ENCODE data around the gene THBS2. TPM values are rescaled to one million over a fixed set of nuclear protein-coding genes. Genes with fewer than 3 reads are reported as not detected.
A peak's percentile ranks its signal among the peaks of the same experiment; 100 is the strongest.
"Not testable (repeated sequence)": the region's sequence is repeated elsewhere in the genome, so short reads cannot be mapped to it uniquely, and the experiment has no call there.

Gene THBS2
- total and polyA plus RNA-seq, 2 donors (not counting 1 experiment from before 2014, with no cell fraction given) = 86.5 to 269 TPM

- Histone ChIP-seq H3K9ac (ENCODE audit: insufficient read depth, low read length) (no peak overlapping the region), H3K36me3 (ENCODE audit: control insufficient read depth, insufficient read depth, low read length) (peaks cover 11% of the 10 kb centered on the region), H3K27me3 (ENCODE audit: control insufficient read depth, insufficient read depth, low read length) (no peaks in the 10 kb centered on the region), H2AFZ (ENCODE audit: low read length) (no peak overlapping the region), H3K9me3 (ENCODE audit: control insufficient read depth, insufficient read depth, low read depth, low read length) (no peaks in the 10 kb centered on the region), H3K79me2 (ENCODE audit: control insufficient read depth, insufficient read depth, low read length) (no peaks in the 10 kb centered on the region), H3K4me3 (replicated peaks in 1 of 4; ENCODE audit: control extremely low read depth in 1 of 4, insufficient read depth in 1 of 4, low read depth in 3 of 4, low read length in 4 of 4) (no peak overlapping the region), H3K4me1 (ENCODE audit: control insufficient read depth, extremely low read depth, insufficient read depth, low read length) (peaks cover 14% of the 10 kb centered on the region), H3K27ac (ENCODE audit: insufficient read depth, low read length) (no peak overlapping the region), H3K4me2 (ENCODE audit: extremely low read depth, insufficient read depth, low read length) (no peak overlapping the region), H4K20me1 (ENCODE audit: control insufficient read depth, extremely low read depth, insufficient read depth, low read length) (no peaks in the 10 kb centered on the region)
- peak in 1 of 2 donors; percentile 83 for DNase-seq (ENCODE audit: low read depth in 2 of 2)
- no peak for TF ChIP-seq CTCF (conservative IDR thresholded peaks at IDR 0.05 in 1 of 2, IDR thresholded peaks at IDR 0.05 in 1 of 2; ENCODE audit: low read depth in 1 of 2, low read length in 2 of 2)
- TF ChIP-seq EZH2 (IDR thresholded peaks at IDR 0.05; ENCODE audit: low read length, missing control alignments) = no peak
These were observed 36.8 kb downstream of the THBS2 start for GRCh38 chr6:169216830-169217229.

GRCh38 chr6:169215201-169215681, 38.4 kb downstream of the THBS2 start:
- no peaks in the 10 kb centered on the region for H4K20me1 ChIP-seq (ENCODE audit: control insufficient read depth, extremely low read depth, insufficient read depth, low read length)
- peak overlapping the region; percentile 4 for H2AFZ ChIP-seq (ENCODE audit: low read length)
- H3K4me1 ChIP-seq (ENCODE audit: control insufficient read depth, extremely low read depth, insufficient read depth, low read length) = peaks cover 14% of the 10 kb centered on the region
- H3K27ac ChIP-seq (ENCODE audit: insufficient read depth, low read length) = peak overlapping the region; percentile 76
- TF ChIP-seq EZH2 (IDR thresholded peaks at IDR 0.05; ENCODE audit: low read length, missing control alignments) (no peak), CTCF (conservative IDR thresholded peaks at IDR 0.05 in 1 of 2, IDR thresholded peaks at IDR 0.05 in 1 of 2; ENCODE audit: low read depth in 1 of 2, low read length in 2 of 2) (no peak)
- peak overlapping the region; percentile 48 for H3K9ac ChIP-seq (ENCODE audit: insufficient read depth, low read length)
- peak; percentile 44 to 48 for DNase-seq (ENCODE audit: low read depth in 2 of 2)
- H3K27me3 ChIP-seq (ENCODE audit: control insufficient read depth, insufficient read depth, low read length) = no peaks in the 10 kb centered on the region
- peaks cover 9% of the 10 kb centered on the region for H3K36me3 ChIP-seq (ENCODE audit: control insufficient read depth, insufficient read depth, low read length)
- H3K9me3 ChIP-seq (ENCODE audit: control insufficient read depth, insufficient read depth, low read depth, low read length) = no peaks in the 10 kb centered on the region
- peak overlapping the region in 1 of 4 experiments; percentile 0 for H3K4me3 ChIP-seq (replicated peaks in 1 of 4; ENCODE audit: control extremely low read depth in 1 of 4, insufficient read depth in 1 of 4, low read depth in 3 of 4, low read length in 4 of 4)
- H3K4me2 ChIP-seq (ENCODE audit: extremely low read depth, insufficient read depth, low read length) = peak overlapping the region; percentile 40
- H3K79me2 ChIP-seq (ENCODE audit: control insufficient read depth, insufficient read depth, low read length) = no peaks in the 10 kb centered on the region

DNA sequence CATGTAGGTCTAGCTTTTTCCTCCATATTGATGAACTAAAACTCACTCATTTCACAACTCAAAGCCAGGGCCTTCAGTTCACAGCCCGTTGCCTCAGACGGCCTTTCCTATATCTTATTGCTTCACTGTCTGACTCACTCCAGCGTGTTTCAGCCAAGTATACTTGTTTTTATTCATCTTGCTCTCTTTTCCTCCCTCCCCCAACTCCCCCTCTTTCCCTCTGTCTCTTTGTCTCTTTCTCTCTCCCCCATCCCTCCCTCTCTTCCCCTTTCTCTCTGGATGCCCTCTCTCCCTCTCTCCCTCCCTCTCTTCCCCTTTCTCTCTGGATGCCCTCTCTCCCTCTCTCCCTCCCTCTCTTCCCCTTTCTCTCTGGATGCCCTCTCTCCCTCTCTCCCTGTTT, 38.9 kb downstream of the THBS2 start:
- not testable (repeated sequence) for H4K20me1 ChIP-seq (ENCODE audit: control insufficient read depth, extremely low read depth, insufficient read depth, low read length); H3K36me3 ChIP-seq (ENCODE audit: control insufficient read depth, insufficient read depth, low read length); H3K4me3 ChIP-seq (replicated peaks in 1 of 4; ENCODE audit: control extremely low read depth in 1 of 4, insufficient read depth in 1 of 4, low read depth in 3 of 4, low read length in 4 of 4); H3K9me3 ChIP-seq (ENCODE audit: control insufficient read depth, insufficient read depth, low read depth, low read length); H3K27me3 ChIP-seq (ENCODE audit: control insufficient read depth, insufficient read depth, low read length); H3K79me2 ChIP-seq (ENCODE audit: control insufficient read depth, insufficient read depth, low read length)
- H3K27ac ChIP-seq (ENCODE audit: insufficient read depth, low read length) = peak overlapping the region; percentile 76
- H3K4me2 ChIP-seq (ENCODE audit: extremely low read depth, insufficient read depth, low read length) = peak overlapping the region; percentile 4
- H2AFZ ChIP-seq (ENCODE audit: low read length) = peak overlapping the region; percentile 8
- peak overlapping the region; percentile 48 for H3K9ac ChIP-seq (ENCODE audit: insufficient read depth, low read length)
- peak; percentile 96 to 99 for DNase-seq (ENCODE audit: low read depth in 2 of 2)
- H3K4me1 ChIP-seq (ENCODE audit: control insufficient read depth, extremely low read depth, insufficient read depth, low read length) = peaks cover 14% of the 10 kb centered on the region

Data from fibroblast of lung (primary cell).